Thyroid gland (tissue), 4 donors: ENCODE measurements around the gene RUSC1. TPM values are rescaled to one million over a fixed set of nuclear protein-coding genes. Genes with fewer than 3 reads are reported as not detected.
A peak's percentile ranks its signal among the peaks of the same experiment; 100 is the strongest.

Source experiments
- DNase-seq, 2 donors: peaks; one replicate each; pipeline ENCODE4 v3.0.0-alpha.2; 2019
- H3K27ac ChIP-seq, 3 donors: fragments of 200-600 bp; sonication (generic); 1 replicate in 2 of 3; 2 replicates in 1 of 3; pipeline ENCODE4 v1.5.1; 2016 to 2019; ENCODE audit warnings: mild to moderate bottlenecking in 1 of 3, moderate library complexity in 1 of 3
- H3K27me3 ChIP-seq: fragments of 200-600 bp; sonication (generic); one replicate; pipeline ENCODE4 v1.5.1; 2019
- H3K36me3 ChIP-seq, 2 donors: fragments of 200-600 bp; sonication (generic); one replicate each; pipeline ENCODE4 v1.5.1; 2016 to 2019
- H3K4me1 ChIP-seq, 2 donors: fragments of 200-600 bp; sonication (generic); one replicate each; pipeline ENCODE4 v1.5.1; 2017 to 2019
- H3K4me3 ChIP-seq, 3 donors: fragments of 200-600 bp; sonication (generic); replicated peaks in 1 of 3; 1 replicate in 2 of 3; 2 replicates in 1 of 3; pipeline ENCODE4 v1.5.1; 2016; ENCODE audit warnings: mild to moderate bottlenecking in 1 of 3
- H3K9me3 ChIP-seq: fragments of 200-600 bp; sonication (generic); one replicate; pipeline ENCODE4 v1.5.1; 2017
- CTCF ChIP-seq, 6 experiments: fragments of 200-600 bp in 3 of 6; fragments of 450-650 bp in 3 of 6; sonication (generic) in 3 of 6; IDR thresholded peaks; one replicate each; pipeline ENCODE4 v1.5.1; 2016 to 2019; ENCODE audit warnings: antibody characterized with exemption in 6 of 6, mild to moderate bottlenecking in 2 of 6, inconsistent platforms in 1 of 6, moderate library complexity in 1 of 6
- POLR2A ChIP-seq, 2 donors: fragments of 450-650 bp; IDR thresholded peaks; one replicate each; pipeline ENCODE4 v1.6.1; 2017; ENCODE audit warnings: antibody characterized with exemption in 2 of 2, mild to moderate bottlenecking in 2 of 2, moderate library complexity in 1 of 2
- WGBS, 2 donors: methylation state at CpG; one replicate each; pipeline ENCODE4 v1.1.5; 2017; 5-methylcytosine and 5-hydroxymethylcytosine counted together
- intact Hi-C: fragments of 100-400 bp; cut with DNase I; formaldehyde crosslinking; loops from one replicate; pipeline ENCODE4 v1.15.1; 2023
- total RNA-seq, 4 donors: library from RNA; depleted of rRNA; stranded (reverse); fragments of >200 nt; gene quantifications; one replicate each; pipeline ENCODE4 v1.2.3, GENCODE V29; 2016

Gene RUSC1
- total RNA-seq, 4 donors from 2014 or later: 14.9 to 20.1 (median 16.9) TPM

GRCh38 chr1:155318082-155318481 is 2.6 kb upstream of the RUSC1 start:
- no peaks in the 10 kb centered on the region for H3K36me3 ChIP-seq
- no peaks in the 10 kb centered on the region for H3K9me3 ChIP-seq
- intact Hi-C loops: no loop called here
- WGBS, 2 donors: 96% methylated on average over 9 of the region's 9 CpGs
- no peaks in the 10 kb centered on the region for H3K27me3 ChIP-seq
- no peak for DNase-seq
- TF ChIP-seq CTCF (IDR thresholded peaks at IDR 0.05): no peak
- no peak for TF ChIP-seq POLR2A (IDR thresholded peaks at IDR 0.05)
- H3K4me1 ChIP-seq: peaks cover 22 to 23% of the 10 kb centered on the region in 2 donors
- no peak overlapping the region for H3K4me3 ChIP-seq
- H3K27ac ChIP-seq: no peak overlapping the region

GRCh38 chr1:155319536-155319935 is 1.2 kb upstream of the RUSC1 start:
- no peak overlapping the region for H3K27ac ChIP-seq
- WGBS, 2 donors: 80 to 83% methylated on average over 5 of the region's 5 CpGs
- no peak for DNase-seq
- H3K4me1 ChIP-seq: peaks cover 22 to 23% of the 10 kb centered on the region in 2 donors
- no peaks in the 10 kb centered on the region for H3K9me3 ChIP-seq
- intact Hi-C loops: no loop called here
- H3K4me3 ChIP-seq: no peak overlapping the region
- TF ChIP-seq POLR2A (IDR thresholded peaks at IDR 0.05) (no peak), CTCF (IDR thresholded peaks at IDR 0.05) (no peak)
- no peaks in the 10 kb centered on the region for H3K36me3 ChIP-seq
- H3K27me3 ChIP-seq: no peaks in the 10 kb centered on the region

- 39 to 55% methylated on average over 10 to 11 of the region's 11 CpGs for WGBS, 2 donors
- no peaks in the 10 kb centered on the region for H3K36me3 ChIP-seq
- intact Hi-C loops: loop anchor here (5.0 kb wide), 2 partner anchors 43 to 63 kb away; partner anchors contain the start of genes ENTREP3 and HCN3
- peak overlapping the region in 1 of 3 donors; percentile 92 for H3K27ac ChIP-seq
- no peaks in the 10 kb centered on the region for H3K27me3 ChIP-seq
- no peaks in the 10 kb centered on the region for H3K9me3 ChIP-seq
- H3K4me1 ChIP-seq: peaks cover 23 to 25% of the 10 kb centered on the region in 2 donors
- no peak for TF ChIP-seq CTCF (IDR thresholded peaks at IDR 0.05)
- no peak for TF ChIP-seq POLR2A (IDR thresholded peaks at IDR 0.05)
- peak overlapping the region in 1 of 3 donors; percentile 34 for H3K4me3 ChIP-seq
- no peak for DNase-seq
Observed at GRCh38 chr1:155320252-155320651, 442 bp upstream of the RUSC1 start.

GRCh38 chr1:155321639-155322503 is 1.2 kb downstream of the RUSC1 start:
- intact Hi-C loops: loop anchor here (5.0 kb wide), 2 partner anchors 45 to 65 kb away; partner anchors contain the start of genes ENTREP3 and HCN3
- peaks cover 30 to 33% of the 10 kb centered on the region in 2 donors for H3K4me1 ChIP-seq
- WGBS, 2 donors: 46 to 61% methylated on average over 17 to 24 of the region's 27 CpGs

More at GRCh38 chr1:155321639-155322503, 1.2 kb downstream of the RUSC1 start:
- TF ChIP-seq CTCF (IDR thresholded peaks at IDR 0.05) (no peak), POLR2A (IDR thresholded peaks at IDR 0.05) (no peak)
- no peaks in the 10 kb centered on the region for H3K9me3 ChIP-seq
- DNase-seq: peak in 1 of 2 donors; percentile 3
- H3K36me3 ChIP-seq: peaks cover 0 to 5% of the 10 kb centered on the region in 2 donors
- peak overlapping the region in 1 of 3 donors; percentile 84 for H3K4me3 ChIP-seq
- H3K27ac ChIP-seq: peak overlapping the region in 2 of 3 donors; percentile 92 to 97
- H3K27me3 ChIP-seq: no peaks in the 10 kb centered on the region
